OCI-LY1 (cell line): ENCODE results near the gene C12orf43.

Source experiments
- H2AFZ ChIP-seq: fragments of 200-600 bp; sonication (generic), shearing (Covaris generic); 2 replicates; pipeline ENCODE4 v1.6.0; 2014; ENCODE audit warnings: antibody characterized with exemption, mild to moderate bottlenecking, low read length
- H3F3A ChIP-seq: fragments of 200-600 bp; sonication (generic), shearing (Covaris generic); 2 replicates; pipeline ENCODE4 v1.6.0; 2014; ENCODE audit warnings: mild to moderate bottlenecking, antibody characterized with exemption, low read length, moderate library complexity; ENCODE audit not compliant: insufficient read depth
- H3K27ac ChIP-seq: fragments of 200-600 bp; sonication (generic); 2 replicates; pipeline ENCODE4 v1.5.1; 2014; ENCODE audit warnings: low read length, mixed run types, mild to moderate bottlenecking, low read depth; ENCODE audit not compliant: poor library complexity, severe bottlenecking
- H3K27me3 ChIP-seq: fragments of 200-600 bp; sonication (generic); 2 replicates; pipeline ENCODE4 v1.6.0; 2014; ENCODE audit warnings: antibody characterized with exemption, mild to moderate bottlenecking, low read length, moderate library complexity; ENCODE audit not compliant: insufficient read depth
- H3K36me3 ChIP-seq: fragments of 200-600 bp; sonication (generic); 2 replicates; pipeline ENCODE4 v1.6.1; 2014; ENCODE audit warnings: mild to moderate bottlenecking, antibody characterized with exemption, low read length, moderate library complexity, mixed read lengths; ENCODE audit not compliant: insufficient read depth
- H3K4me1 ChIP-seq: fragments of 200-600 bp; sonication (generic); 2 replicates; pipeline ENCODE4 v1.5.1; 2014; ENCODE audit warnings: mild to moderate bottlenecking, low read length, moderate library complexity; ENCODE audit not compliant: insufficient read depth, severe bottlenecking
- H3K4me2 ChIP-seq: fragments of 200-600 bp; sonication (generic), shearing (Covaris generic); 2 replicates; pipeline ENCODE4 v1.6.1; 2014; ENCODE audit warnings: low read length
- H3K4me3 ChIP-seq: fragments of 200-600 bp; sonication (generic); 2 replicates; pipeline ENCODE4 v1.5.1; 2014; ENCODE audit warnings: low read length, low read depth, mild to moderate bottlenecking, mixed read lengths; ENCODE audit not compliant: poor library complexity, severe bottlenecking
- H3K79me2 ChIP-seq: fragments of 200-600 bp; shearing (Covaris generic); 2 replicates; pipeline ENCODE4 v1.6.1; 2016; ENCODE audit warnings: mixed run types, low read length, mixed read lengths; ENCODE audit not compliant: insufficient read depth
- H3K9ac ChIP-seq: fragments of 200-600 bp; sonication (generic), shearing (Covaris generic); 2 replicates; pipeline ENCODE4 v1.6.1; 2014; ENCODE audit warnings: mild to moderate bottlenecking, low read length, mixed read lengths
- H3K9me2 ChIP-seq: fragments of 200-600 bp; sonication (generic), shearing (Covaris generic); 2 replicates; pipeline ENCODE4 v1.6.1; 2014; ENCODE audit warnings: low read depth, mild to moderate bottlenecking, low read length, mixed read lengths
- H3K9me3 ChIP-seq: fragments of 200-600 bp; shearing (Covaris generic); 2 replicates; pipeline ENCODE4 v1.6.1; 2014; ENCODE audit warnings: low read length, mixed read lengths
- H4K20me1 ChIP-seq: fragments of 200-600 bp; sonication (generic), shearing (Covaris generic); 2 replicates; pipeline ENCODE4 v1.6.0; 2016; ENCODE audit warnings: mild to moderate bottlenecking, low read length; ENCODE audit not compliant: insufficient read depth
- CTCF ChIP-seq: fragments of 200-600 bp; sonication (generic), shearing (Covaris generic); IDR thresholded peaks from 2 replicates; pipeline ENCODE4 v1.5.1; 2017; ENCODE audit warnings: mild to moderate bottlenecking, antibody characterized with exemption, low read length, moderate library complexity, mixed read lengths
- EZH2 ChIP-seq: fragments of 200-600 bp; sonication (generic), shearing (Covaris generic); IDR thresholded peaks from 2 replicates; pipeline ENCODE4 v1.8.0; 2017; ENCODE audit warnings: borderline replicate concordance, mixed run types, mild to moderate bottlenecking, antibody characterized with exemption, low read length, moderate library complexity, mixed read lengths

The C12orf43 gene

GRCh38 chr12:120990487-120991055 lies 25.7 kb downstream of the C12orf43 start:
- Histone ChIP-seq H3K9me2 (no peaks in the 10 kb centered on the region), H3K9ac (no peak overlapping the region), H3K4me1 (no peaks in the 10 kb centered on the region), H4K20me1 (no peaks in the 10 kb centered on the region), H3K27me3 (no peaks in the 10 kb centered on the region; the same call in 1 of the 2 replicates), H3K9me3 (no peaks in the 10 kb centered on the region), H3K4me3 (no peak overlapping the region), H3K79me2 (no peaks in the 10 kb centered on the region), H3K4me2 (no peak overlapping the region), H3K27ac (no peak overlapping the region), H2AFZ (no peak overlapping the region), H3K36me3 (no peaks in the 10 kb centered on the region), H3F3A (no peaks in the 10 kb centered on the region)
- TF ChIP-seq CTCF (no peak), EZH2 (no peak)

- Histone ChIP-seq H3K4me1 (no peaks in the 10 kb centered on the region), H3K9ac (no peak overlapping the region), H3K36me3 (no peaks in the 10 kb centered on the region), H2AFZ (no peak overlapping the region), H3F3A (no peaks in the 10 kb centered on the region), H3K4me2 (no peak overlapping the region), H4K20me1 (no peaks in the 10 kb centered on the region), H3K4me3 (no peak overlapping the region), H3K27ac (no peak overlapping the region), H3K27me3 (no peaks in the 10 kb centered on the region; the same call in 1 of the 2 replicates), H3K9me3 (no peaks in the 10 kb centered on the region), H3K79me2 (no peaks in the 10 kb centered on the region), H3K9me2 (no peaks in the 10 kb centered on the region)
- no peak for TF ChIP-seq EZH2
- no peak for TF ChIP-seq CTCF
Observed at GRCh38 chr12:120989687-120990086, 26.6 kb downstream of the C12orf43 start.

- Histone ChIP-seq H3K79me2 (no peaks in the 10 kb centered on the region), H3K27ac (no peak overlapping the region), H3K4me3 (no peak overlapping the region), H3K36me3 (no peaks in the 10 kb centered on the region), H3K9ac (no peak overlapping the region), H2AFZ (no peak overlapping the region), H3K27me3 (no peaks in the 10 kb centered on the region; the same call in 1 of the 2 replicates), H3K9me2 (no peaks in the 10 kb centered on the region), H3F3A (no peaks in the 10 kb centered on the region), H4K20me1 (no peaks in the 10 kb centered on the region), H3K4me1 (no peaks in the 10 kb centered on the region), H3K4me2 (no peak overlapping the region), H3K9me3 (no peaks in the 10 kb centered on the region)
- TF ChIP-seq EZH2 (no peak), CTCF (no peak)
Observed at GRCh38 chr12:120988658-120989057, 27.6 kb downstream of the C12orf43 start.
